Natural killer cell (primary cell): ENCODE results near the gene OCLN. TPM values are rescaled to one million over a fixed set of nuclear protein-coding genes. Genes with fewer than 3 reads are reported as not detected.

Experiments
- ATAC-seq, 3 donors: fragments of 150-1000 bp in 2 of 3; fragments of 200-7000 bp in 1 of 3; cut with Tn5 transposase; 1 replicate in 1 of 3; 2 replicates in 2 of 3; pipeline ENCODE4 v1.10.0; 2021; ENCODE audit warnings: mild to moderate bottlenecking in 2 of 3, moderate library complexity in 2 of 3
- DNase-seq, 2 donors: peaks; one replicate each; pipeline versions ENCODE4 v3.0.0 to v3.0.0-alpha.2; 2013 to 2021; ENCODE audit warnings: mixed read lengths in 1 of 2
- H3K27ac ChIP-seq: one replicate; pipeline ENCODE4 v1.5.1; 2013; ENCODE audit warnings: mild to moderate bottlenecking, low read length
- H3K27me3 ChIP-seq: one replicate; pipeline ENCODE4 v1.6.1; 2013; ENCODE audit warnings: low read length; ENCODE audit not compliant: control insufficient read depth, insufficient read depth
- H3K36me3 ChIP-seq: one replicate; pipeline ENCODE4 v1.6.1; 2013; ENCODE audit warnings: low read length; ENCODE audit not compliant: control insufficient read depth, insufficient read depth
- H3K4me1 ChIP-seq: one replicate; pipeline ENCODE4 v1.6.1; 2013; ENCODE audit warnings: low read length; ENCODE audit not compliant: control insufficient read depth, insufficient read depth
- H3K4me3 ChIP-seq: one replicate; pipeline ENCODE4 v1.5.1; 2013; ENCODE audit warnings: low read length
- H3K9me3 ChIP-seq: one replicate; pipeline ENCODE4 v1.6.1; 2013; ENCODE audit warnings: low read length; ENCODE audit not compliant: control insufficient read depth, insufficient read depth
- H3K27ac Mint-ChIP-seq, 2 donors: one replicate each; pipeline ENCODE4 v1.8.0; 2022; ENCODE audit warnings: mild to moderate bottlenecking in 2 of 2, mixed read lengths in 2 of 2, moderate library complexity in 1 of 2
- H3K27me3 Mint-ChIP-seq, 2 donors: one replicate each; pipeline ENCODE4 v1.8.0; 2022; ENCODE audit warnings: low read depth in 2 of 2, mixed read lengths in 2 of 2
- H3K36me3 Mint-ChIP-seq: one replicate; pipeline ENCODE4 v1.8.0; 2022; ENCODE audit warnings: mixed read lengths
- H3K4me1 Mint-ChIP-seq, 2 donors: one replicate each; pipeline ENCODE4 v1.8.0; 2022; ENCODE audit warnings: mixed read lengths in 2 of 2
- H3K4me3 Mint-ChIP-seq: one replicate; pipeline ENCODE4 v1.8.0; 2022; ENCODE audit warnings: mild to moderate bottlenecking, moderate library complexity, mixed read lengths
- H3K9me3 Mint-ChIP-seq, 2 donors: one replicate each; pipeline ENCODE4 v1.8.0; 2022; ENCODE audit warnings: mixed read lengths in 2 of 2
- CTCF ChIP-seq: fragments of 200-600 bp; IDR thresholded peaks from one replicate; pipeline ENCODE4 v1.8.0; 2022; ENCODE audit warnings: antibody characterized with exemption
- WGBS: methylation state at CpG from one replicate; pipeline ENCODE4 v1.1.7; 2013; ENCODE audit warnings: missing lambda C conversion rate; ENCODE audit not compliant: insufficient coverage; 5-methylcytosine and 5-hydroxymethylcytosine counted together
- intact Hi-C: fragments of 100-400 bp; cut with micrococcal nuclease; formaldehyde crosslinking; loops from one replicate; pipeline ENCODE4 v1.14.2; 2022
- total RNA-seq, 4 donors: library from RNA; stranded (reverse); fragments of 120-200 nt in 1 of 4; gene quantifications; one replicate each; pipeline versions ENCODE4 v1.2.3 to v1.2.4, GENCODE V29; 2013 to 2022

The OCLN gene
- total RNA-seq, 3 donors from 2014 or later (not counting 1 experiment from before 2014, with no cell fraction given), result 0.68 to 1.8 (median 1.3) TPM

GRCh38 chr5:69516769-69517168, 24.2 kb downstream of the OCLN start:
- Histone ChIP-seq H3K36me3 (no peaks in the 10 kb centered on the region), H3K4me3 (no peak overlapping the region), H3K4me1 (no peaks in the 10 kb centered on the region), H3K27ac (no peak overlapping the region), H3K9me3 (no peaks in the 10 kb centered on the region), H3K27me3 (no peaks in the 10 kb centered on the region)
- no peak overlapping the region for H3K27ac Mint-ChIP-seq
- 85% methylated on average over 1 of the region's 1 CpG for WGBS
- DNase-seq, result no peak
- H3K27me3 Mint-ChIP-seq, result no peaks in the 10 kb centered on the region
- no peak for ATAC-seq
- H3K4me3 Mint-ChIP-seq, result no peak overlapping the region
- intact Hi-C loops, result no loop called here
- no peaks in the 10 kb centered on the region for H3K36me3 Mint-ChIP-seq
- TF ChIP-seq CTCF, result no peak
- no peaks in the 10 kb centered on the region for H3K4me1 Mint-ChIP-seq
- no peaks in the 10 kb centered on the region for H3K9me3 Mint-ChIP-seq

GRCh38 chr5:69517763-69518212, 25.2 kb downstream of the OCLN start:
- H3K27ac ChIP-seq, result no peak overlapping the region
- H3K4me3 ChIP-seq, result no peak overlapping the region
- H3K27ac Mint-ChIP-seq, result no peak overlapping the region
- no peaks in the 10 kb centered on the region for H3K27me3 ChIP-seq
- H3K9me3 Mint-ChIP-seq, result no peaks in the 10 kb centered on the region
- no peaks in the 10 kb centered on the region for H3K36me3 Mint-ChIP-seq
- 85% methylated on average over 4 of the region's 4 CpGs for WGBS
- TF ChIP-seq CTCF, result no peak
- H3K9me3 ChIP-seq, result no peaks in the 10 kb centered on the region
- ATAC-seq (no peak), DNase-seq (no peak)
- H3K4me3 Mint-ChIP-seq, result no peak overlapping the region
- H3K4me1 ChIP-seq, result no peaks in the 10 kb centered on the region
- no peaks in the 10 kb centered on the region for H3K4me1 Mint-ChIP-seq
- intact Hi-C loops, result no loop called here
- peaks cover 0 to 5% of the 10 kb centered on the region in 2 donors for H3K27me3 Mint-ChIP-seq
- no peaks in the 10 kb centered on the region for H3K36me3 ChIP-seq

- Mint-ChIP-seq H3K36me3 (no peaks in the 10 kb centered on the region), H3K4me1 (no peaks in the 10 kb centered on the region), H3K9me3 (no peaks in the 10 kb centered on the region), H3K4me3 (no peak overlapping the region), H3K27me3 (peaks cover 0 to 5% of the 10 kb centered on the region in 2 donors), H3K27ac (no peak overlapping the region)
- H3K4me1 ChIP-seq, result no peaks in the 10 kb centered on the region
- H3K27me3 ChIP-seq, result no peaks in the 10 kb centered on the region
- no peak for TF ChIP-seq CTCF
- DNase-seq, result no peak
- H3K27ac ChIP-seq, result no peak overlapping the region
- no peak for ATAC-seq
- intact Hi-C loops, result no loop called here
- no peaks in the 10 kb centered on the region for H3K9me3 ChIP-seq
- no peak overlapping the region for H3K4me3 ChIP-seq
- H3K36me3 ChIP-seq, result no peaks in the 10 kb centered on the region
- WGBS, result 94% methylated on average over 2 of the region's 2 CpGs
Observed at GRCh38 chr5:69519285-69519684, 26.7 kb downstream of the OCLN start.

GRCh38 chr5:69522035-69522434, 29.4 kb downstream of the OCLN start:
- H3K4me3 ChIP-seq, result no peak overlapping the region
- TF ChIP-seq CTCF, result no peak
- intact Hi-C loops, result no loop called here
- no peaks in the 10 kb centered on the region for H3K4me1 Mint-ChIP-seq
- H3K27ac ChIP-seq, result no peak overlapping the region
- no peaks in the 10 kb centered on the region for H3K9me3 Mint-ChIP-seq
- no peaks in the 10 kb centered on the region for H3K9me3 ChIP-seq
- no peak overlapping the region for H3K27ac Mint-ChIP-seq
- no peak overlapping the region for H3K4me3 Mint-ChIP-seq
- peaks cover 0 to 15% of the 10 kb centered on the region in 2 donors for H3K27me3 Mint-ChIP-seq
- DNase-seq (no peak), ATAC-seq (no peak)
- H3K36me3 ChIP-seq, result no peaks in the 10 kb centered on the region
- H3K27me3 ChIP-seq, result no peaks in the 10 kb centered on the region
- H3K4me1 ChIP-seq, result no peaks in the 10 kb centered on the region
- no peaks in the 10 kb centered on the region for H3K36me3 Mint-ChIP-seq
- 71% methylated on average over 2 of the region's 3 CpGs for WGBS
